Right lobe of liver (tissue), 6 donors: ENCODE data around the gene CFAP47. TPM values are rescaled to one million over a fixed set of nuclear protein-coding genes. Genes with fewer than 3 reads are reported as not detected.

ENCODE experiments used
- ATAC-seq, 4 donors: fragments of 200-7000 bp; cut with Tn5 transposase; one replicate each; pipeline ENCODE4 v1.9.1; 2020; ENCODE audit warnings: mild to moderate bottlenecking in 4 of 4, moderate library complexity in 4 of 4
- DNase-seq, 3 donors: peaks; one replicate each; pipeline ENCODE4 v3.0.0-alpha.2; 2020
- H3K27ac ChIP-seq, 3 donors: fragments of 200-600 bp; one replicate each; pipeline ENCODE4 v1.8.0; 2022
- H3K27me3 ChIP-seq, 2 donors: fragments of 200-600 bp; one replicate each; pipeline ENCODE4 v1.8.0; 2022
- H3K36me3 ChIP-seq, 4 donors: fragments of 200-600 bp; sonication (generic) in 1 of 4; one replicate each; pipeline versions ENCODE4 v1.5.1 to v1.8.0; 2017 to 2022; ENCODE audit warnings: control low read depth in 1 of 4
- H3K4me1 ChIP-seq, 4 donors: fragments of 200-600 bp; sonication (generic) in 1 of 4; one replicate each; pipeline versions ENCODE4 v1.5.1 to v1.8.0; 2017 to 2022; ENCODE audit warnings: control low read depth in 1 of 4
- H3K4me3 ChIP-seq, 3 donors: fragments of 200-600 bp; one replicate each; pipeline ENCODE4 v1.8.0; 2022
- H3K9me3 ChIP-seq, 4 donors: fragments of 200-600 bp; sonication (generic) in 1 of 4; one replicate each; pipeline versions ENCODE4 v1.5.1 to v1.8.0; 2017 to 2022; ENCODE audit warnings: control low read depth in 1 of 4
- CTCF ChIP-seq, 4 donors: fragments of 200-600 bp in 3 of 4; fragments of 450-650 bp in 1 of 4; IDR thresholded peaks; one replicate each; pipeline versions ENCODE4 v1.5.1 to v1.8.0; 2016 to 2022; ENCODE audit warnings: antibody characterized with exemption in 4 of 4, mild to moderate bottlenecking in 2 of 4
- POLR2A ChIP-seq: fragments of 450-650 bp; IDR thresholded peaks from one replicate; pipeline ENCODE4 v1.6.1; 2017; ENCODE audit warnings: antibody characterized with exemption, mild to moderate bottlenecking
- WGBS: methylation state at CpG from one replicate; pipeline ENCODE4 v1.1.6; 2018; ENCODE audit warnings: low coverage, low lambda C conversion rate; ENCODE audit not compliant: insufficient coverage; ENCODE audit errors: missing lambda C conversion rate; 5-methylcytosine and 5-hydroxymethylcytosine counted together
- intact Hi-C, 2 donors: fragments of 100-400 bp; cut with DNase I; formaldehyde crosslinking; loops; one replicate each; pipeline versions ENCODE4 v1.11.2 to v1.14.1; 2022
- total RNA-seq, 6 experiments: library from RNA; depleted of rRNA in 2 of 6; stranded (reverse); fragments of >200 nt in 2 of 6; fragmentation: NEBNext Ultra II Directional in 3 of 6; extraction: Animal tissue kit (Norgen Biotek cat#: 25700) in 3 of 6; gene quantifications; one replicate each; pipeline versions ENCODE4 v1.1.0 to v1.2.4, GENCODE V29; 2016 to 2023
- donor health status: DM: no; HTN: yes; CAD: no.
- donor health status: DM: no; HTN: no; CAD: no.
- donor health status: DM: no; HTN: no; CAD: no.
- donor health status: DM: no; HTN: yes; CAD: no.
- donor health status: DM: no; HTN: yes; CAD: no.

CFAP47 gene
- total RNA-seq, 6 experiments from 2014 or later, result 0.09 to 0.24 (median 0.20) TPM; not detected in 3

GRCh38 chrX:36357855-36358254 is 438.3 kb downstream of the CFAP47 start:
- H3K4me3 ChIP-seq, result no peak overlapping the region
- DNase-seq (no peak), ATAC-seq (no peak)
- H3K36me3 ChIP-seq, result no peaks in the 10 kb centered on the region
- no peak overlapping the region for H3K27ac ChIP-seq
- intact Hi-C loops, result no loop called here
- no peaks in the 10 kb centered on the region for H3K4me1 ChIP-seq
- H3K9me3 ChIP-seq, result no peaks in the 10 kb centered on the region
- TF ChIP-seq CTCF (IDR thresholded peaks at IDR 0.05) (no peak), POLR2A (no peak)
- no peaks in the 10 kb centered on the region for H3K27me3 ChIP-seq
- 17% methylated on average over 1 of the region's 1 CpG for WGBS

- WGBS, result 31% methylated on average over 1 of the region's 1 CpG
- ATAC-seq, result no peak
These were observed 444.7 kb downstream of the CFAP47 start for GRCh38 chrX:36364262-36364661.

GRCh38 chrX:36383495-36383894 is 464.0 kb downstream of the CFAP47 start:
- Histone ChIP-seq H3K9me3 (no peaks in the 10 kb centered on the region), H3K4me3 (no peak overlapping the region), H3K36me3 (no peaks in the 10 kb centered on the region), H3K27me3 (peaks cover 0 to 5% of the 10 kb centered on the region in 2 donors), H3K27ac (no peak overlapping the region), H3K4me1 (no peaks in the 10 kb centered on the region)
- 48% methylated on average over 4 of the region's 4 CpGs for WGBS
- intact Hi-C loops, result no loop called here
- ATAC-seq (no peak), DNase-seq (no peak)
- TF ChIP-seq POLR2A (no peak), CTCF (IDR thresholded peaks at IDR 0.05) (no peak)

More at GRCh38 chrX:36364262-36364661, 444.7 kb downstream of the CFAP47 start:
- Histone ChIP-seq H3K27ac (no peak overlapping the region), H3K4me3 (no peak overlapping the region), H3K9me3 (no peaks in the 10 kb centered on the region), H3K36me3 (no peaks in the 10 kb centered on the region), H3K4me1 (no peaks in the 10 kb centered on the region), H3K27me3 (no peaks in the 10 kb centered on the region)
- intact Hi-C loops, result no loop called here
- TF ChIP-seq POLR2A (no peak), CTCF (IDR thresholded peaks at IDR 0.05) (no peak)
- DNase-seq, result no peak

GRCh38 chrX:36388901-36389300 is 469.4 kb downstream of the CFAP47 start:
- ATAC-seq (no peak), DNase-seq (no peak)
- TF ChIP-seq CTCF (IDR thresholded peaks at IDR 0.05) (no peak), POLR2A (no peak)
- Histone ChIP-seq H3K36me3 (no peaks in the 10 kb centered on the region), H3K4me3 (no peak overlapping the region), H3K9me3 (no peaks in the 10 kb centered on the region), H3K4me1 (no peaks in the 10 kb centered on the region), H3K27ac (no peak overlapping the region), H3K27me3 (no peaks in the 10 kb centered on the region)
- intact Hi-C loops, result no loop called here
- WGBS, result 24% methylated on average over 4 of the region's 4 CpGs

- Histone ChIP-seq H3K36me3 (no peaks in the 10 kb centered on the region), H3K9me3 (no peaks in the 10 kb centered on the region), H3K27ac (no peak overlapping the region), H3K4me3 (no peak overlapping the region), H3K27me3 (no peaks in the 10 kb centered on the region), H3K4me1 (no peaks in the 10 kb centered on the region)
- intact Hi-C loops, result no loop called here
- no peak for DNase-seq
- WGBS, result 60% methylated on average over 3 of the region's 3 CpGs
- ATAC-seq, result no peak
- TF ChIP-seq CTCF (IDR thresholded peaks at IDR 0.05), result no peak
These were observed 482.2 kb downstream of the CFAP47 start for GRCh38 chrX:36401774-36402173.
